ENCODE results near the gene SLC2A8. TPM values are rescaled to one million over a fixed set of nuclear protein-coding genes. Genes with fewer than 3 reads are reported as not detected.

SLC2A8 gene
- total RNA-seq, 1 donor from 2014 or later: 3.9 TPM

- DNase-seq: no peak
- Mint-ChIP-seq H3K27me3 (peaks cover 44% of the 10 kb centered on the region), H3K4me3 (no peak overlapping the region), H3K9me3 (no peaks in the 10 kb centered on the region), H3K4me1 (peaks cover 10% of the 10 kb centered on the region), H3K36me3 (ENCODE audit: low read depth) (no peaks in the 10 kb centered on the region), H3K27ac (no peak overlapping the region)
- intact Hi-C loops (cut with micrococcal nuclease): loop anchor here (5.0 kb wide), 1 partner anchor 88 kb away; no protein-coding TSS in a partner anchor
These were observed 2.8 kb downstream of the SLC2A8 start for GRCh38 chr9:127399736-127400269.

- peaks cover 34% of the 10 kb centered on the region for H3K27me3 Mint-ChIP-seq
- intact Hi-C loops (cut with micrococcal nuclease): no loop called here
- H3K4me3 Mint-ChIP-seq: no peak overlapping the region
- peaks cover 2% of the 10 kb centered on the region for H3K4me1 Mint-ChIP-seq
- H3K9me3 Mint-ChIP-seq: no peaks in the 10 kb centered on the region
- no peak for DNase-seq
- H3K36me3 Mint-ChIP-seq (ENCODE audit: low read depth): no peaks in the 10 kb centered on the region
- H3K27ac Mint-ChIP-seq: no peak overlapping the region
These were observed 5.6 kb downstream of the SLC2A8 start for GRCh38 chr9:127402401-127403090.

- H3K36me3 Mint-ChIP-seq (ENCODE audit: low read depth): no peaks in the 10 kb centered on the region
- no peaks in the 10 kb centered on the region for H3K9me3 Mint-ChIP-seq
- DNase-seq: no peak
- H3K4me1 Mint-ChIP-seq: no peaks in the 10 kb centered on the region
- no peak overlapping the region for H3K27ac Mint-ChIP-seq
- no peak overlapping the region for H3K4me3 Mint-ChIP-seq
- intact Hi-C loops (cut with micrococcal nuclease): no loop called here
- peaks cover 29% of the 10 kb centered on the region for H3K27me3 Mint-ChIP-seq
These were observed 6.7 kb downstream of the SLC2A8 start for GRCh38 chr9:127403507-127404192.

GRCh38 chr9:127404631-127405030 is 7.7 kb downstream of the SLC2A8 start:
- Mint-ChIP-seq H3K36me3 (ENCODE audit: low read depth) (no peaks in the 10 kb centered on the region), H3K4me3 (no peak overlapping the region), H3K9me3 (no peaks in the 10 kb centered on the region), H3K27ac (no peak overlapping the region), H3K4me1 (no peaks in the 10 kb centered on the region), H3K27me3 (peaks cover 21% of the 10 kb centered on the region)
- intact Hi-C loops (cut with micrococcal nuclease): no loop called here
- DNase-seq: no peak

GRCh38 chr9:127405344-127406125 is 8.6 kb downstream of the SLC2A8 start:
- no peaks in the 10 kb centered on the region for H3K36me3 Mint-ChIP-seq (ENCODE audit: low read depth)
- H3K4me1 Mint-ChIP-seq: no peaks in the 10 kb centered on the region
- no peak for DNase-seq
- no peak overlapping the region for H3K4me3 Mint-ChIP-seq
- H3K27ac Mint-ChIP-seq: no peak overlapping the region
- peaks cover 19% of the 10 kb centered on the region for H3K27me3 Mint-ChIP-seq
- intact Hi-C loops (cut with micrococcal nuclease): no loop called here
- no peaks in the 10 kb centered on the region for H3K9me3 Mint-ChIP-seq

GRCh38 chr9:127406799-127407491 is 10.0 kb downstream of the SLC2A8 start:
- no peak for DNase-seq
- peaks cover 20% of the 10 kb centered on the region for H3K27me3 Mint-ChIP-seq
- no peak overlapping the region for H3K4me3 Mint-ChIP-seq
- H3K36me3 Mint-ChIP-seq (ENCODE audit: low read depth): no peaks in the 10 kb centered on the region
- no peak overlapping the region for H3K27ac Mint-ChIP-seq
- intact Hi-C loops (cut with micrococcal nuclease): no loop called here
- H3K4me1 Mint-ChIP-seq: no peaks in the 10 kb centered on the region
- no peaks in the 10 kb centered on the region for H3K9me3 Mint-ChIP-seq

GRCh38 chr9:127407492-127407843 is 10.5 kb downstream of the SLC2A8 start:
- intact Hi-C loops (cut with micrococcal nuclease): no loop called here
- no peaks in the 10 kb centered on the region for H3K4me1 Mint-ChIP-seq
- H3K36me3 Mint-ChIP-seq (ENCODE audit: low read depth): no peaks in the 10 kb centered on the region
- peaks cover 19% of the 10 kb centered on the region for H3K27me3 Mint-ChIP-seq
- no peak overlapping the region for H3K27ac Mint-ChIP-seq
- H3K4me3 Mint-ChIP-seq: no peak overlapping the region
- H3K9me3 Mint-ChIP-seq: no peaks in the 10 kb centered on the region
- DNase-seq: no peak

GRCh38 chr9:127411122-127411521 is 14.2 kb downstream of the SLC2A8 start:
- intact Hi-C loops (cut with micrococcal nuclease): no loop called here
- no peak for DNase-seq
- H3K9me3 Mint-ChIP-seq: no peaks in the 10 kb centered on the region
- no peak overlapping the region for H3K4me3 Mint-ChIP-seq
- H3K27ac Mint-ChIP-seq: no peak overlapping the region
- H3K36me3 Mint-ChIP-seq (ENCODE audit: low read depth): no peaks in the 10 kb centered on the region
- peaks cover 33% of the 10 kb centered on the region for H3K27me3 Mint-ChIP-seq
- H3K4me1 Mint-ChIP-seq: no peaks in the 10 kb centered on the region

- intact Hi-C loops (cut with micrococcal nuclease): no loop called here
- H3K27me3 Mint-ChIP-seq: peaks cover 26% of the 10 kb centered on the region
- no peaks in the 10 kb centered on the region for H3K36me3 Mint-ChIP-seq (ENCODE audit: low read depth)
- no peak overlapping the region for H3K27ac Mint-ChIP-seq
- no peaks in the 10 kb centered on the region for H3K4me1 Mint-ChIP-seq
- H3K4me3 Mint-ChIP-seq: no peak overlapping the region
- no peaks in the 10 kb centered on the region for H3K9me3 Mint-ChIP-seq
- DNase-seq: no peak
These were observed 18.2 kb downstream of the SLC2A8 start for GRCh38 chr9:127415141-127415540.

GRCh38 chr9:127415657-127416056 is 18.7 kb downstream of the SLC2A8 start:
- peaks cover 26% of the 10 kb centered on the region for H3K27me3 Mint-ChIP-seq
- intact Hi-C loops (cut with micrococcal nuclease): no loop called here

GRCh38 chr9:127417131-127418036 is 20.4 kb downstream of the SLC2A8 start:
- DNase-seq: no peak
- peak overlapping the region; percentile 23 for H3K27ac Mint-ChIP-seq
- no peaks in the 10 kb centered on the region for H3K4me1 Mint-ChIP-seq
- H3K36me3 Mint-ChIP-seq (ENCODE audit: low read depth): no peaks in the 10 kb centered on the region
- intact Hi-C loops (cut with micrococcal nuclease): loop anchor here (1.0 kb wide), 1 partner anchor 203 kb away; no protein-coding TSS in a partner anchor
- no peaks in the 10 kb centered on the region for H3K9me3 Mint-ChIP-seq
- peaks cover 17% of the 10 kb centered on the region for H3K27me3 Mint-ChIP-seq
- H3K4me3 Mint-ChIP-seq: no peak overlapping the region

More at GRCh38 chr9:127415657-127416056, 18.7 kb downstream of the SLC2A8 start:
- Mint-ChIP-seq H3K4me1 (no peaks in the 10 kb centered on the region), H3K27ac (no peak overlapping the region), H3K9me3 (no peaks in the 10 kb centered on the region), H3K4me3 (no peak overlapping the region), H3K36me3 (ENCODE audit: low read depth) (no peaks in the 10 kb centered on the region)
- DNase-seq: no peak

GRCh38 chr9:127418037-127418471 is 21.1 kb downstream of the SLC2A8 start:
- Mint-ChIP-seq H3K9me3 (no peaks in the 10 kb centered on the region), H3K27me3 (peaks cover 17% of the 10 kb centered on the region), H3K4me3 (no peak overlapping the region), H3K27ac (no peak overlapping the region), H3K36me3 (ENCODE audit: low read depth) (no peaks in the 10 kb centered on the region), H3K4me1 (peaks cover 4% of the 10 kb centered on the region)
- DNase-seq: peak; percentile 84
- intact Hi-C loops (cut with micrococcal nuclease): loop anchor here (1.0 kb wide), 1 partner anchor 204 kb away; no protein-coding TSS in a partner anchor
